DMS79 (cell line): ENCODE measurements around the gene CAMTA1.
A peak's percentile ranks its signal among the peaks of the same experiment; 100 is the strongest.

ENCODE experiments used
- DNase-seq: peaks from one replicate; lab custom pipeline; 2025; lab: John Stamatoyannopoulos, UW

The CAMTA1 gene

DNA sequence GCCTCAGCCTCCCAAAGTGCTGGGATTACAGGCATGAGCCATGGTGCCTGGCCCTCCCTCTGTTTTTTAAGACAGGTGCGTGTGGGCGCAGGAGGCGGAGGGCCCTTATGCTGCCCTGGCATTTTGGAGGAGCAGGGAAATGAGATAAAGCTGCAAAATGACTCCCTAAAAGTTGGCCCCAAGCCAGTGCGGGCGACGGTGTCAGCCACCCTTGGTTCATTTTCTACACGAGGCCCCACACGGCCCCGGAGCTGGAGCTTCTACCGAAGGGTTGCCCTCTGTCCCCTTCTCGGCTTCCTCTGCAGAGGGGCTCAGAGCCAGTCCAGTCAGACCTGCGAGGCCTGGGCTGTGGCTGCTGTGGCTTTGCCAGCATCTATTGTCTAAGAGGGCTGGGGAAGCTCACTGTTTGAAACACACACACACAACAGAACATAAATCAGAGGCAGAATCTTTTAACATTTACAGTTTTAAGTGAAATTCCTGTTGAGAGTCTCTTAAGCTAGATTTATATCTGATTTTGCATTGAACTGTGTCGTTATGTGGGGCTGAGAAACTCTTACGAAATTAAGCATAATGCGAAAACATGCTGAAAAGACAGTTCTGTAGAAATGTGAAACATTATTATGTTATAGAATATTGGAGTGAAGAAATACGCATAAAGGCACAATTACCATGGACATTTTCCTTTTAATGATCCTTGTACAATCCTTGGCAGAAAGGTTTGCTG, 255.9 kb downstream of the CAMTA1 start:
- DNase-seq, result no peak

DNA sequence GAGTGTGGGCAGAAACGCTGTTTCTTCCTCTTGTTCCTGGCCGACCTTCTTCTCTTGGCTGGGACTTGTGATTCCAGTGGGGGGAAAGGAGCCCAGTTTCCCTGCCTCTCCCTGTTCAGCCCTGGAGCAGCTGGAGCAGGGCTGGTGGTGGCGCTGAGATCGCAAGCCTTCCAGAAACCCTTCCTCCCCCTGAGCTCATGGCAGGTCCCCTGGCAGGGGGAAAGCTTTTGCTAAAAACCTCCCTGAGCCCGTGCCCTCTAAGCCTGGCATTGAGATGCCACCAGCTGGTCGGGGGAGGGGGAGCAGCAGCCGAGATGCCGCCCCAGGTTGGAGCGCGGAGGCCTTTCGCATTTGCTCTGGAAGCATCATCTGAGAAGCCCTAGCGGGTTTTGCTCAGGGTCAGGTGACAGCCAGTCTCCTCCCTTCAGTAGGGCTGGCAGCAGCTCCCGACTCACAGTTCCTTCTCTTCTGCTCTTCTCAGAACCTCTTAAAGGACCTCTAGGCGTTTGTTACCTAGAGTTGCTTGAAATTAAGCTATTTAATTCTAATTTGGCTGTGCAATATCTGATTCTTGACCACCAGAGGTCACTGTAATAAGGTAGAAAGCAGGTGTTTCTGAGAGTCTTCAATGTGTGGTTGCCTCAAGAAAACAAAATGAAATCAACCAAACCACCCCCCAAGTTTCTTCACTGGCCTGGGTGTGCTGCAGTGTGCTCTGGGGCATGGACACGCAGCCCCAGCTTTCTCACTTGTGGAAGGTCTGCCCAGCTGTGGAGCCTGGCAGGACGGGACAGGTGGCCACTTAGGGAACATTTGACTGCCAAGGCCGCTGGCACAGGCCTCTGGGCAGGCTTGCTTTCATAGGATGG, 257.3 kb downstream of the CAMTA1 start:
- peak; percentile 25 for DNase-seq

GRCh38 chr1:7043191-7043549, 257.9 kb downstream of the CAMTA1 start:
- no peak for DNase-seq

GRCh38 chr1:7043719-7044535, 258.7 kb downstream of the CAMTA1 start:
- DNase-seq, result no peak

DNA sequence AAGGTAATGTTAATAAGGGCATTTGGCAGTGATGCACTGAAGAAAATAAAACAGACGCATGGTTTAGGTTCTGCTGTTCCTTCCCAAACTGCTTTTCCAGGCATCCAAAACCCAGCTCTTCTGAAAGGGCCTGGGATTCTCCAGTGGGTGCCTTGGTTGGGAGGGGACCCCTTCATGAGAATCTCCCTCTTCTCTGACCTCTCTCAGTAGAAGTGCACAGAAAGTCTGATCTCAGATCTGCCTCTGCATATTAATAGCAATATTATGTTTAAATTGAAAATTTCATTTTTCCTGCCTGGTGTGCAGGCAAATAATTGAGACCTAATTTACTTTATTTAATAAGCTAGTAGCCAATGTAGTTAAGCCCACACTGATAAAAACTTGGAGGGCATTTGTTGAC, 260.6 kb downstream of the CAMTA1 start:
- no peak for DNase-seq

- DNase-seq, result peak; percentile 49
Measured at GRCh38 chr1:7046314-7046713, 261.1 kb downstream of the CAMTA1 start.

- no peak for DNase-seq
Measured at GRCh38 chr1:7046891-7047290, 261.6 kb downstream of the CAMTA1 start.

DNA sequence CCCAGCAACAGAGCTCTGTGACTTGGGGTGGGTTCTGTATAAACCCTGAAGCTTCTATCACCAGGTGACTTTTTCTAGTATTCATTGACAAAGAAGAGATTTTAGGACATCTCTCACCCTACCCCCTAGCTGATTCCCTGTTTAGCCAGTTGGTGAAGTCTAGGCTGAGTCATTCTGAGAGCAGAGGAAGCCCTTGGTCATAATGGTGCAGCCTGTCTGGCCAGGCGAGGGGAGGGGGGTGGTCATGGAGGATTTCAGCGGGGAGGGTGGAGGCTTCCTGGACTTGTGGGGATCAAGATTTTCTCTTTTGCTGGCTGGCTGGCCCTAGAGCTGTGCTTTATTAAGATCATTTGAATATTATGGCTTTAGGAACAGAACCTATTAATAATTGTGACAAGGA, 262.6 kb downstream of the CAMTA1 start:
- DNase-seq, result no peak

DNA sequence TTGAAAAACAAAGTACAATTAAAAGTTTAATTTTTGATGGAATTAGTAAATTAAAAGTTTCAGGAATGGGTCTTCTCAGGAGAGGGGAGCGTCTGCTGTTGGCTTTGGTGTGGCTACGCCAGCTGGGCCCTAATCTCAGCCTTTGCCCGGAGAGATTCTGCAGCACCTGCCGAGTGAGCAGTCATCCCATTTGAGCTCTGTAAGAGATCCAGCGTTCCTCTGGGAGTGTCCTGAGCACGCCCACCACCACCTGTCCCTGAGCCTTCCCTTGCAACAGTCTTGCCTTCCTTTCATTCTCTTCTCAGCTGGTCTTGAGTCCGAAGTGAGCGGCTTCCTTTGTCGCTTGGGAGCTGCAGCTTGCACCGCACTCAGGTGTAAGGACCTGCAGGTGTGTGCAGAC, 263.1 kb downstream of the CAMTA1 start:
- peak; percentile 51 for DNase-seq

GRCh38 chr1:7049913-7050625, 264.8 kb downstream of the CAMTA1 start:
- DNase-seq, result no peak

GRCh38 chr1:7050751-7051665, 265.8 kb downstream of the CAMTA1 start:
- DNase-seq, result no peak

DNA sequence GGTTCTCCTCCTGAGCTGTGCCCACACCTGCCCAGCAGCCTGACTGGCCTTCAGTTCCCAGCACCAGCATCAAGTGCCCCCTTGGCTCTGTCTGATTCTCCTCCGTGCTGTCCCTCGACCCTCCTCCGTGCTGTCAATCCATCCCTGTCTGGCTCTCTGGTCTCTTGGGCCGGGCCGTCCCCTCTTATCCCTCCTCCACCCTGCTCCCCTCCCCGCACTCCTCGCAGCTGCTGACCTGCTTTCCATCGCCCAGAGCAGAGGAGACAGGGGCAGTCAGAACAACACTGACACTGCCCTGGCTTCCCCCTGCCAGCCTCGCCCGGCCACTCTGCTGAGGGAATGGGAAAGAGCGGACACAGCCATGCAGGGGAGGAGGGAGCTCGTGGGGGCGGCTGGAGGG, 267.4 kb downstream of the CAMTA1 start:
- no peak for DNase-seq

- DNase-seq, result no peak
Measured at GRCh38 chr1:7060745-7061144, 275.5 kb downstream of the CAMTA1 start.

DNA sequence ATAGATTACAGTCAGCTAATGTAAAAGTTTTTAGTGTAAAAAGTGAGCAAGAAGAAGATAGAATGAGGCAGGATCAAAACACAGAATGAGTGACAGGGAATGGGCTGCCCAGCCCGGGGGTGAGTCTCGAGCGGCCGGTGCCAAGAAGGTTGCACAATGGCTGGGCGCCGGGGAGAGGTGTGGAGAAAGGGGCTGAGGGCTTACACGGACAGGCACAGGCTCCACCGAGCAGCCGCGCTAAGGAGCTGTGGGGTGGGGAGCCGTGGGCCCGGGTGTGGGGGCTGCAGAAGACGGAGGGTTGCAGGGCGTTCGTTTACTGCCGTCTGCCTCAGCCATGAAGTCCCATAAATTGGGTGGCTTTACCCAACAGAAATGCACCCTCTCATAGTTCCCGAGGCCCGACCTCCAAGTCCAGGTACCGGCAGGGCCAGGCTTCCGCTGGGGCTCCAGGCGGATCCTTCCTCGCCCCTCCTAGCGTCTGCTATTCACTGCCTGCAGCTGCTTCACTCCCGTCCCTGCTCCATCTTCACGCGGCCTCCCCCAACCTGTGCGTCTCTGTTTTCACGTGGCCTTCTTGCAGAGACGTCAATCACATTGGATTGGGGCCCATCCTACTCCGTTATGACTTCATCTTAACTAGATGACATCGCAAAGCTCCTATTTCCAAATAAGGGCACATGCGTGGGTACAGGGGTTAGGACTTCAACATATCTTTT, 277.2 kb downstream of the CAMTA1 start:
- DNase-seq, result no peak

DNA sequence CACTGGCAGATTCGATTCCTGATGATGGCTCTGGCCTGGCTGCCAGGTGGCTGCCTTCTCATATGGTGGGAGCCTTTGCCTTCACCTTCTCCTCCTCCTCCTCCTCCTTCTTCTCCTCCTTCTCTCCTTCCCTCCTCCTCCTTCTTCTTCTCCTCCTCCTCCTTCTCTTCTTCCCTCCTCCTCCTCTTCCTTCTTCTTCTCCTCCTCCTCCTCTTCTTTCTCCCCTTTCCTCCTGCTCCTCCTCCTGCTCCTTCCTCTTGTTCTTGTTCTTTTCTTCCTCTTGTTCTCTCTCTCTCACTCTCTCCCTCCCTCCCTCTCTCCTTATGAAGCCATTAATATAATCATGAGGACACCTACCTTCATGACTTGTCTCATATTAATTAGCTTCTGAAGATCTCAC, 278.7 kb downstream of the CAMTA1 start:
- DNase-seq, result no peak

DNA sequence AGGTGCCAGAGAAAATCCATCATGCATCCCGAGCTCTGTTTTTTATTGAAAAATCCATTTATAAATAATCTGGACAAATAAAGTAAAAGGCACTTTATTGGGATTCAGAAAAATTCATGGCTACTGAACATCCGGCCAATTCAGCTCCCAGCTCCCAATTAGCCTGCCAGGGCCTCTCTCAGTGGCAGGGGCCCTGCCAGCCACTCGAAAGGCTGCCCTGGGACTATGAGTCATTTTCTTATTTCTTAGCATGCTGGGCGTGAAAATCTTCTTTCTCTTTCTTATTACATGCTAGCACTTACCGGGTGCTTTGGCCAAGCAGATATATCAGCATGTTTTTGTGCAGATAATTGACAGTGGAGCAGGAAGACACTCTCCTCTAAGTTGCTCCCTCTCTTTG, 283.3 kb downstream of the CAMTA1 start:
- DNase-seq, result no peak

- DNase-seq, result no peak
Measured at GRCh38 chr1:7069931-7070330, 284.7 kb downstream of the CAMTA1 start.

GRCh38 chr1:7070389-7071029, 285.3 kb downstream of the CAMTA1 start:
- DNase-seq, result peak; percentile 22

- DNase-seq, result no peak
Measured at GRCh38 chr1:7076117-7076516, 290.9 kb downstream of the CAMTA1 start.

GRCh38 chr1:7076572-7076971, 291.3 kb downstream of the CAMTA1 start:
- no peak for DNase-seq
